Ovary (tissue), 3 donors: ENCODE results near the gene KIF1A.

Experiments used
- CTCF ChIP-seq, 3 donors: fragments of 450-650 bp in 2 of 3; fragments of 200-600 bp in 1 of 3; IDR thresholded peaks; one replicate each; pipeline versions ENCODE4 v1.5.1 to v1.8.0; 2016 to 2022; ENCODE audit warnings: antibody characterized with exemption in 3 of 3, mild to moderate bottlenecking in 1 of 3
- EP300 ChIP-seq: sonication (generic); formaldehyde crosslinking; IDR thresholded peaks from one replicate; pipeline ENCODE4 v1.6.1; 2017; ENCODE audit warnings: antibody characterized with exemption
- donor health status: DM: no; HTN: no; CAD: no.

GRCh38 chr2:240796543-240797499 is 23.2 kb downstream of the KIF1A start:
- no peak for TF ChIP-seq EP300
- TF ChIP-seq CTCF (IDR thresholded peaks at IDR 0.05) = no peak
